ENCODE measurements around the gene TMEM9.

DNA sequence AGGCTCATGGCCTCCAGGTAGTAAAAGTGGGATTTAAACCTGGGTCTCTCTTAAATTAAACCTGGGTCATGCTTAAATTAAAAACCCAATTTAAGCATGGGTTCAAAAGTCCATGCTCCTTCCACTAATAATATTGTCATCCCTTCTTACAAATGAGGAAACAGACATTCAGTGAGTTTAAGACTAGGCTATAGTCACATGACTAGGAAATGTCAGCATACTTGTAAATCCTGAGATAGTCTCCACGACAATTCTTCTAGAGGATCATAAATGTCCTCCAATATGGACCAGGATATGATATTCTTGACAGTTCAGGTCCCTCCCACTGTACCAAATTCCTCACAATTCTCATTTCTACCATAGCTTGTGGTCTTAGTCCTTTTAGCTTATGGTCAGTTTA is 25.9 kb upstream of the TMEM9 start:
- TF ChIP-seq TCF12 (IDR thresholded peaks at IDR 0.05; ENCODE audit: low read depth) (no peak), TEAD4 (IDR thresholded peaks at IDR 0.05) (no peak), EP300 (IDR thresholded peaks at IDR 0.05; ENCODE audit: borderline replicate concordance) (no peak), CEBPB (IDR thresholded peaks at IDR 0.05) (no peak), FOXM1 (IDR thresholded peaks at IDR 0.05; ENCODE audit: borderline replicate concordance, low read depth) (no peak), RAD21 (IDR thresholded peaks at IDR 0.05; ENCODE audit: low read depth) (no peak), NFIC (IDR thresholded peaks at IDR 0.05) (no peak), ZBTB7A (IDR thresholded peaks at IDR 0.05; ENCODE audit: low read depth) (no peak)
- TF ChIP-seq, protein P1, sequence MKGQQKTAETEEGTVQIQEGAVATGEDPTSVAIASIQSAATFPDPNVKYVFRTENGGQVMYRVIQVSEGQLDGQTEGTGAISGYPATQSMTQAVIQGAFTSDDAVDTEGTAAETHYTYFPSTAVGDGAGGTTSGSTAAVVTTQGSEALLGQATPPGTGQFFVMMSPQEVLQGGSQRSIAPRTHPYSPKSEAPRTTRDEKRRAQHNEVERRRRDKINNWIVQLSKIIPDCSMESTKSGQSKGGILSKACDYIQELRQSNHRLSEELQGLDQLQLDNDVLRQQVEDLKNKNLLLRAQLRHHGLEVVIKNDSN (IDR thresholded peaks at IDR 0.05): no peak
- TF ChIP-seq, protein P2, sequence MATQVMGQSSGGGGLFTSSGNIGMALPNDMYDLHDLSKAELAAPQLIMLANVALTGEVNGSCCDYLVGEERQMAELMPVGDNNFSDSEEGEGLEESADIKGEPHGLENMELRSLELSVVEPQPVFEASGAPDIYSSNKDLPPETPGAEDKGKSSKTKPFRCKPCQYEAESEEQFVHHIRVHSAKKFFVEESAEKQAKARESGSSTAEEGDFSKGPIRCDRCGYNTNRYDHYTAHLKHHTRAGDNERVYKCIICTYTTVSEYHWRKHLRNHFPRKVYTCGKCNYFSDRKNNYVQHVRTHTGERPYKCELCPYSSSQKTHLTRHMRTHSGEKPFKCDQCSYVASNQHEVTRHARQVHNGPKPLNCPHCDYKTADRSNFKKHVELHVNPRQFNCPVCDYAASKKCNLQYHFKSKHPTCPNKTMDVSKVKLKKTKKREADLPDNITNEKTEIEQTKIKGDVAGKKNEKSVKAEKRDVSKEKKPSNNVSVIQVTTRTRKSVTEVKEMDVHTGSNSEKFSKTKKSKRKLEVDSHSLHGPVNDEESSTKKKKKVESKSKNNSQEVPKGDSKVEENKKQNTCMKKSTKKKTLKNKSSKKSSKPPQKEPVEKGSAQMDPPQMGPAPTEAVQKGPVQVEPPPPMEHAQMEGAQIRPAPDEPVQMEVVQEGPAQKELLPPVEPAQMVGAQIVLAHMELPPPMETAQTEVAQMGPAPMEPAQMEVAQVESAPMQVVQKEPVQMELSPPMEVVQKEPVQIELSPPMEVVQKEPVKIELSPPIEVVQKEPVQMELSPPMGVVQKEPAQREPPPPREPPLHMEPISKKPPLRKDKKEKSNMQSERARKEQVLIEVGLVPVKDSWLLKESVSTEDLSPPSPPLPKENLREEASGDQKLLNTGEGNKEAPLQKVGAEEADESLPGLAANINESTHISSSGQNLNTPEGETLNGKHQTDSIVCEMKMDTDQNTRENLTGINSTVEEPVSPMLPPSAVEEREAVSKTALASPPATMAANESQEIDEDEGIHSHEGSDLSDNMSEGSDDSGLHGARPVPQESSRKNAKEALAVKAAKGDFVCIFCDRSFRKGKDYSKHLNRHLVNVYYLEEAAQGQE (IDR thresholded peaks at IDR 0.05; ENCODE audit: low read depth): no peak

Data from Ishikawa (cell line).